Motor neuron (in vitro differentiated cells): ENCODE measurements around the gene TOX2. TPM values are rescaled to one million over a fixed set of nuclear protein-coding genes. Genes with fewer than 3 reads are reported as not detected.

Source experiments
- ATAC-seq, 8 experiments: fragments of 200-7000 bp; cut with Tn5 transposase; replicated peaks in 6 of 8; 2 replicates each; pipeline ENCODE4 v1.8.0; 2021; ENCODE audit warnings: mild to moderate bottlenecking in 8 of 8, moderate library complexity in 8 of 8
- H3K27ac ChIP-seq, 2 donors: fragments of 250-450 bp; sonication (Bioruptor Pico); 2 replicates each; pipeline ENCODE4 v1.9.0; 2021; ENCODE audit warnings: antibody characterized with exemption in 2 of 2, mild to moderate bottlenecking in 2 of 2, moderate library complexity in 1 of 2
- H3K4me1 ChIP-seq, 2 donors: fragments of 250-450 bp; sonication (Bioruptor Pico); replicated peaks in 1 of 2; 2 replicates each; pipeline ENCODE4 v1.6.1; 2021; ENCODE audit warnings: antibody characterized with exemption in 2 of 2, mild to moderate bottlenecking in 2 of 2, moderate library complexity in 1 of 2
- H3K4me3 ChIP-seq, 5 donors: fragments of 250-450 bp; sonication (Bioruptor Pico); 2 replicates each; pipeline ENCODE4 v1.9.0; 2021; ENCODE audit warnings: antibody characterized with exemption in 5 of 5, mild to moderate bottlenecking in 5 of 5, moderate library complexity in 4 of 5
- WGBS, 10 experiments: fragments of 450-650 bp; shearing (Covaris generic); methylation state at CpG; one replicate each; pipeline ENCODE4 v1.0.0; 2022; 5-methylcytosine and 5-hydroxymethylcytosine counted together
- in situ Hi-C, 9 experiments: fragments of 400-800 bp; cut with MboI; loops; one replicate each; pipeline ENCODE4 v1.15.0; 2021; ENCODE audit warnings: low sequenced_read_pairs in 9 of 9, low pct_unique_long_range_greater_than_20kb in 2 of 9; ENCODE audit not compliant: unreplicated experiment in 9 of 9
- total RNA-seq, 8 experiments: library from RNA; unstranded; fragments of 300-600 nt; gene quantifications; 2 replicates each; pipeline versions ENCODE4 v1.2.3 to v1.2.4, GENCODE V29; 2022

TOX2 gene
- total RNA-seq, 8 experiments from 2014 or later, result 4.9 to 27.0 (median 8.6) TPM

- 0 to 100% (median 81%) methylated on average over 1 to 8 of the region's 76 CpGs; no CpG with 5 or more reads in 5 of the 10 experiments for WGBS, 10 experiments
- Histone ChIP-seq H3K4me3 (no peak overlapping the region), H3K4me1 (no peaks in the 10 kb centered on the region), H3K27ac (no peak overlapping the region)
- in situ Hi-C loops, result loop anchor here in 4 of 9 experiments (5.0 to 10.0 kb wide), 2 partner anchors 76 to 79 kb away; no protein-coding TSS in a partner anchor
- peak in 2 of 8 experiments; percentile 7 to 26 for ATAC-seq
Observed at GRCh38 chr20:44115762-44116644, 201.4 kb downstream of the TOX2 start.

- Histone ChIP-seq H3K4me3 (no peak overlapping the region), H3K27ac (no peak overlapping the region), H3K4me1 (no peaks in the 10 kb centered on the region)
- WGBS, 10 experiments, result 57 to 100% (median 85%) methylated on average over 1 to 5 of the region's 8 CpGs
- in situ Hi-C loops, result loop anchor here in 4 of 9 experiments (5.0 to 10.0 kb wide), 2 partner anchors 75 to 77 kb away; no protein-coding TSS in a partner anchor
- ATAC-seq, result no peak
Observed at GRCh38 chr20:44117296-44118184, 202.9 kb downstream of the TOX2 start.

- Histone ChIP-seq H3K4me1 (no peaks in the 10 kb centered on the region), H3K4me3 (no peak overlapping the region), H3K27ac (no peak overlapping the region)
- in situ Hi-C loops, result loop anchor here in 4 of 9 experiments (5.0 to 10.0 kb wide), 2 partner anchors 74 to 76 kb away; no protein-coding TSS in a partner anchor
- 63 to 100% (median 88%) methylated on average over 1 to 5 of the region's 9 CpGs; no CpG with 5 or more reads in 5 of the 10 experiments for WGBS, 10 experiments
- ATAC-seq, result peak in 3 of 8 experiments; percentile 58 to 70 (median 60)
Observed at GRCh38 chr20:44118185-44119033, 203.8 kb downstream of the TOX2 start.

Other genes with a start within 250 kb of the TOX2 start
- gene MYBL2, start 247.7 kb upstream of the TOX2 start, total RNA-seq, result 10 to 100 TPM in 3 of 8 experiments, 1 to 10 TPM in 4, not detected in 1; 1.1 to 47.3 (median 1.5) TPM
- gene GTSF1L, start 187.8 kb upstream of the TOX2 start, total RNA-seq, result under 1 TPM in 2 of 8 experiments, not detected in 6; 0.43 to 0.52 TPM